ENCODE data around the gene OR6C75. TPM values are rescaled to one million over a fixed set of nuclear protein-coding genes. Genes with fewer than 3 reads are reported as not detected.

The OR6C75 gene
- total and polyA plus RNA-seq, 9 of the 15 experiments (the other 6 are each of a cell fraction or from before 2014, with no cell fraction given): not detected

DNA sequence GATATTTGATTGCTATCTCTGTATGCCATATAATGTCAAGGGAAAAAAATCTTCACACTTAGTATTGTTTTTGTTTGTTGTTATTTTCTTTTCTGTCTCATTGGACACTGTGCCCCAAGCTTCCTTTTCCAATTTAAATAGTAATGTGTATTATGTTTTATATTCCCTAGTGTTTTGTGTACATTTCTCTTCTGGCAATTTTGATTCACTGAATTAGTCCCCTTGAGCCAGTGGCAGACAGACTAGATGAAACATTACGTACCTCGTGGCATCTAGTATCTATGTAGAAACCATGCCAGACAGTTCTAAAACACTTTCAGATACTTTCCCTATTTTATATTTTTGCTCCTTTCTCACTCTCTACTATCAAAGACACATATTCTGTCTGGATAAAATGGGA is 48.7 kb upstream of the OR6C75 start, which contains the start of gene OR6C1:
TSS of gene OR6C1 (plus strand) at position 301 of the 400 bp plus-strand sequence. CDS start 6,257 bp downstream, outside the sequence.
- Histone ChIP-seq H3K4me1 (replicated peaks in 1 of 2; ENCODE audit: control insufficient read depth in 2 of 2, insufficient read depth in 2 of 2, low read length in 2 of 2) (no peaks in the 10 kb centered on the region), H3K9me3 (replicated peaks; ENCODE audit: control insufficient read depth, insufficient read depth, low read depth, low read length) (no peaks in the 10 kb centered on the region), H3K79me2 (ENCODE audit: control insufficient read depth, insufficient read depth, low read length) (no peaks in the 10 kb centered on the region), H3K27me3 (ENCODE audit: control insufficient read depth in 2 of 2, insufficient read depth in 2 of 2, low read length in 2 of 2) (no peaks in the 10 kb centered on the region), H3K4me3 (no peak within 1 kb of the TSS), H3K27ac (ENCODE audit: extremely low read depth, low read depth, low read length) (no peak within 1 kb of the TSS), H3K4me2 (ENCODE audit: insufficient read depth, low read length) (no peak within 1 kb of the TSS), H2AFZ (ENCODE audit: low read depth, low read length) (no peak within 1 kb of the TSS), H3K36me3 (ENCODE audit: control insufficient read depth, insufficient read depth, low read length) (no peaks in the 10 kb centered on the region), H3K9ac (ENCODE audit: insufficient read depth in 1 of 2, low read depth in 2 of 2, low read length in 2 of 2) (no peak within 1 kb of the TSS), H3K9me1 (ENCODE audit: control insufficient read depth, insufficient read depth, low read length) (no peaks in the 10 kb centered on the region), H4K20me1 (replicated peaks; ENCODE audit: control insufficient read depth, insufficient read depth, low read length) (no peaks in the 10 kb centered on the region)
- in situ Hi-C loops (cut with MboI): no loop called here
- FAIRE-seq: no peak
- ChIA-PET CTCF (ENCODE audit: low intra/inter-chr PET ratio) (no interaction called here), POLR2A (no interaction called here)
- BruUV-seq (replicated peaks): no TSS peak
- DNase-seq (ENCODE audit: extremely low read depth in 1 of 4, low spot score in 3 of 4): no peak
- intact Hi-C loops (cut with micrococcal nuclease): no loop called here
- 0% methylated on average over 2 of the region's 2 CpGs for WGBS (ENCODE audit: insufficient coverage, low coverage, missing lambda C conversion rate)
- ATAC-seq: no peak
- TF ChIP-seq, protein P1, sequence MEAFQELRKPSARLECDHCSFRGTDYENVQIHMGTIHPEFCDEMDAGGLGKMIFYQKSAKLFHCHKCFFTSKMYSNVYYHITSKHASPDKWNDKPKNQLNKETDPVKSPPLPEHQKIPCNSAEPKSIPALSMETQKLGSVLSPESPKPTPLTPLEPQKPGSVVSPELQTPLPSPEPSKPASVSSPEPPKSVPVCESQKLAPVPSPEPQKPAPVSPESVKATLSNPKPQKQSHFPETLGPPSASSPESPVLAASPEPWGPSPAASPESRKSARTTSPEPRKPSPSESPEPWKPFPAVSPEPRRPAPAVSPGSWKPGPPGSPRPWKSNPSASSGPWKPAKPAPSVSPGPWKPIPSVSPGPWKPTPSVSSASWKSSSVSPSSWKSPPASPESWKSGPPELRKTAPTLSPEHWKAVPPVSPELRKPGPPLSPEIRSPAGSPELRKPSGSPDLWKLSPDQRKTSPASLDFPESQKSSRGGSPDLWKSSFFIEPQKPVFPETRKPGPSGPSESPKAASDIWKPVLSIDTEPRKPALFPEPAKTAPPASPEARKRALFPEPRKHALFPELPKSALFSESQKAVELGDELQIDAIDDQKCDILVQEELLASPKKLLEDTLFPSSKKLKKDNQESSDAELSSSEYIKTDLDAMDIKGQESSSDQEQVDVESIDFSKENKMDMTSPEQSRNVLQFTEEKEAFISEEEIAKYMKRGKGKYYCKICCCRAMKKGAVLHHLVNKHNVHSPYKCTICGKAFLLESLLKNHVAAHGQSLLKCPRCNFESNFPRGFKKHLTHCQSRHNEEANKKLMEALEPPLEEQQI (IDR thresholded peaks at IDR 0.05): no peak
- TF ChIP-seq SIN3A (IDR thresholded peaks at IDR 0.05; ENCODE audit: borderline replicate concordance in 2 of 2, control insufficient read depth in 1 of 2, low read depth in 2 of 2, low read length in 2 of 2) (no peak), ZNF586 (CRISPR knock-in tag; conservative IDR thresholded peaks at IDR 0.05) (no peak), KLF1 (tag; IDR thresholded peaks at IDR 0.05) (no peak), ZSCAN32 (CRISPR knock-in tag; IDR thresholded peaks at IDR 0.05) (no peak), ZNF239 (CRISPR knock-in tag; IDR thresholded peaks at IDR 0.05) (no peak), PYGO2 (tag; IDR thresholded peaks at IDR 0.05) (no peak), CREB1 (IDR thresholded peaks at IDR 0.05) (no peak), CREB1 (CRISPR knock-in tag; IDR thresholded peaks at IDR 0.05) (no peak), EHMT2 (IDR thresholded peaks at IDR 0.05) (no peak), GTF2F1 (IDR thresholded peaks at IDR 0.05; ENCODE audit: low read depth, low read length) (no peak)
- TF ChIP-seq, protein P2, sequence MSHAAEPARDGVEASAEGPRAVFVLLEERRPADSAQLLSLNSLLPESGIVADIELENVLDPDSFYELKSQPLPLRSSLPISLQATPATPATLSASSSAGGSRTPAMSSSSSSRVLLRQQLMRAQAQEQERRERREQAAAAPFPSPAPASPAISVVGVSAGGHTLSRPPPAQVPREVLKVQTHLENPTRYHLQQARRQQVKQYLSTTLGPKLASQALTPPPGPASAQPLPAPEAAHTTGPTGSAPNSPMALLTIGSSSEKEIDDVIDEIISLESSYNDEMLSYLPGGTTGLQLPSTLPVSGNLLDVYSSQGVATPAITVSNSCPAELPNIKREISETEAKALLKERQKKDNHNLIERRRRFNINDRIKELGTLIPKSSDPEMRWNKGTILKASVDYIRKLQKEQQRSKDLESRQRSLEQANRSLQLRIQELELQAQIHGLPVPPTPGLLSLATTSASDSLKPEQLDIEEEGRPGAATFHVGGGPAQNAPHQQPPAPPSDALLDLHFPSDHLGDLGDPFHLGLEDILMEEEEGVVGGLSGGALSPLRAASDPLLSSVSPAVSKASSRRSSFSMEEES (CRISPR knock-in tag; IDR thresholded peaks at IDR 0.05): no peak
- TF ChIP-seq, protein P3, sequence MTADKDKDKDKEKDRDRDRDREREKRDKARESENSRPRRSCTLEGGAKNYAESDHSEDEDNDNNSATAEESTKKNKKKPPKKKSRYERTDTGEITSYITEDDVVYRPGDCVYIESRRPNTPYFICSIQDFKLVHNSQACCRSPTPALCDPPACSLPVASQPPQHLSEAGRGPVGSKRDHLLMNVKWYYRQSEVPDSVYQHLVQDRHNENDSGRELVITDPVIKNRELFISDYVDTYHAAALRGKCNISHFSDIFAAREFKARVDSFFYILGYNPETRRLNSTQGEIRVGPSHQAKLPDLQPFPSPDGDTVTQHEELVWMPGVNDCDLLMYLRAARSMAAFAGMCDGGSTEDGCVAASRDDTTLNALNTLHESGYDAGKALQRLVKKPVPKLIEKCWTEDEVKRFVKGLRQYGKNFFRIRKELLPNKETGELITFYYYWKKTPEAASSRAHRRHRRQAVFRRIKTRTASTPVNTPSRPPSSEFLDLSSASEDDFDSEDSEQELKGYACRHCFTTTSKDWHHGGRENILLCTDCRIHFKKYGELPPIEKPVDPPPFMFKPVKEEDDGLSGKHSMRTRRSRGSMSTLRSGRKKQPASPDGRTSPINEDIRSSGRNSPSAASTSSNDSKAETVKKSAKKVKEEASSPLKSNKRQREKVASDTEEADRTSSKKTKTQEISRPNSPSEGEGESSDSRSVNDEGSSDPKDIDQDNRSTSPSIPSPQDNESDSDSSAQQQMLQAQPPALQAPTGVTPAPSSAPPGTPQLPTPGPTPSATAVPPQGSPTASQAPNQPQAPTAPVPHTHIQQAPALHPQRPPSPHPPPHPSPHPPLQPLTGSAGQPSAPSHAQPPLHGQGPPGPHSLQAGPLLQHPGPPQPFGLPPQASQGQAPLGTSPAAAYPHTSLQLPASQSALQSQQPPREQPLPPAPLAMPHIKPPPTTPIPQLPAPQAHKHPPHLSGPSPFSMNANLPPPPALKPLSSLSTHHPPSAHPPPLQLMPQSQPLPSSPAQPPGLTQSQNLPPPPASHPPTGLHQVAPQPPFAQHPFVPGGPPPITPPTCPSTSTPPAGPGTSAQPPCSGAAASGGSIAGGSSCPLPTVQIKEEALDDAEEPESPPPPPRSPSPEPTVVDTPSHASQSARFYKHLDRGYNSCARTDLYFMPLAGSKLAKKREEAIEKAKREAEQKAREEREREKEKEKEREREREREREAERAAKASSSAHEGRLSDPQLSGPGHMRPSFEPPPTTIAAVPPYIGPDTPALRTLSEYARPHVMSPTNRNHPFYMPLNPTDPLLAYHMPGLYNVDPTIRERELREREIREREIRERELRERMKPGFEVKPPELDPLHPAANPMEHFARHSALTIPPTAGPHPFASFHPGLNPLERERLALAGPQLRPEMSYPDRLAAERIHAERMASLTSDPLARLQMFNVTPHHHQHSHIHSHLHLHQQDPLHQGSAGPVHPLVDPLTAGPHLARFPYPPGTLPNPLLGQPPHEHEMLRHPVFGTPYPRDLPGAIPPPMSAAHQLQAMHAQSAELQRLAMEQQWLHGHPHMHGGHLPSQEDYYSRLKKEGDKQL (CRISPR knock-in tag; IDR thresholded peaks at IDR 0.05; ENCODE audit: borderline replicate concordance): no peak

Measured in K562 (cell line).